Measurements from ENCODE around the gene STARD10.

DNA sequence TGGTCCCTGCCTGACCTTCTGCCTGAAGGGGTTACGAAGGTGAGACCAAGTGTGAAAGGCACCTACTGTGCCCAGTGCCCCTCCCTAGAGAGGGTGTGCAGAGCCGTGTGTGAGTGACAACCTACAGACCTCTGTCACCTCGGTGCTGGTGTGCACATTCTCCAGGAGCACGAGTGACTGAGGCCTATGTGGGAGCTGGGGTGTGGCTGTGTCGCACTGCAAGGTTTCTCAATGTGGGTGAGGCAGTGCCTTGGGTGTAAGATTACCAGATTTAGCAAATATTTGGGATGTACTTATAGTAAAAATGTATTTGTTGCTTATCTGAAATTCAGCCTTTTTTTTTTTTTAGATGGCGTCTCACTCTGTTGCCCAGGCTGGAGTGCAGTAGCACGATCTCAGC is 5.6 kb downstream of the STARD10 start:
- TF ChIP-seq POLR2A (IDR thresholded peaks at IDR 0.05) = no peak
- TF ChIP-seq, protein P1, sequence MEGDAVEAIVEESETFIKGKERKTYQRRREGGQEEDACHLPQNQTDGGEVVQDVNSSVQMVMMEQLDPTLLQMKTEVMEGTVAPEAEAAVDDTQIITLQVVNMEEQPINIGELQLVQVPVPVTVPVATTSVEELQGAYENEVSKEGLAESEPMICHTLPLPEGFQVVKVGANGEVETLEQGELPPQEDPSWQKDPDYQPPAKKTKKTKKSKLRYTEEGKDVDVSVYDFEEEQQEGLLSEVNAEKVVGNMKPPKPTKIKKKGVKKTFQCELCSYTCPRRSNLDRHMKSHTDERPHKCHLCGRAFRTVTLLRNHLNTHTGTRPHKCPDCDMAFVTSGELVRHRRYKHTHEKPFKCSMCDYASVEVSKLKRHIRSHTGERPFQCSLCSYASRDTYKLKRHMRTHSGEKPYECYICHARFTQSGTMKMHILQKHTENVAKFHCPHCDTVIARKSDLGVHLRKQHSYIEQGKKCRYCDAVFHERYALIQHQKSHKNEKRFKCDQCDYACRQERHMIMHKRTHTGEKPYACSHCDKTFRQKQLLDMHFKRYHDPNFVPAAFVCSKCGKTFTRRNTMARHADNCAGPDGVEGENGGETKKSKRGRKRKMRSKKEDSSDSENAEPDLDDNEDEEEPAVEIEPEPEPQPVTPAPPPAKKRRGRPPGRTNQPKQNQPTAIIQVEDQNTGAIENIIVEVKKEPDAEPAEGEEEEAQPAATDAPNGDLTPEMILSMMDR (IDR thresholded peaks at IDR 0.05) = no peak
